ENCODE measurements around the gene TNPO2.

The TNPO2 gene

DNA sequence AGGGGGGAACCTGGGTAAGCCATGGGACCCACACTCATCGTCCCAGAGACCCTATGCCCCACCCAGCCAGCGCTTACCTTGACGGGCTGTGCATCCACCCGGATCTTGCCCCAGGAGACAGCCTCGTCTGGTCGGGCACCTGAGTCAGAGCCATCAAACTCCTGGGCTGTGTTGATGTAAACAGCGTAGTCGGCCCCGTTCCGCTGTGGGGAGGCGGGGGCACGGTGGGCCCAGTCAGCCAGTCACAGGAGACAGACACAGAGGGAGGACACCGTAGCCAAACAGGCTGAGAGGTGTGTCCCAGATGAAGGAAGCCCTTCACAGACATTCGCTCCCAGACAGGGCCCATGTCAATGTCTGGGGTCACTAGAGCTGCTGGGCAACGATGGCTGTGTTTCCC is 47.8 kb downstream of the TNPO2 start:
- no peaks in the 10 kb centered on the region for H3K4me1 ChIP-seq (ENCODE audit: control insufficient read depth, insufficient read depth, low read length)
- TF ChIP-seq FEZF1 (tag by site-specific recombination; IDR thresholded peaks at IDR 0.05) (no peak), ZNF211 (tag by site-specific recombination; IDR thresholded peaks at IDR 0.05; ENCODE audit: low read depth) (no peak), KLF16 (tag by site-specific recombination; IDR thresholded peaks at IDR 0.05) (no peak), BCL11A (tag by site-specific recombination; IDR thresholded peaks at IDR 0.05; ENCODE audit: low read depth) (no peak), ZNF561 (tag by site-specific recombination; IDR thresholded peaks at IDR 0.05; ENCODE audit: borderline replicate concordance) (no peak), ZNF530 (tag by site-specific recombination; IDR thresholded peaks at IDR 0.05; ENCODE audit: low read depth) (no peak), ZNF658 (tag by site-specific recombination; IDR thresholded peaks at IDR 0.05) (no peak), PRDM6 (tag by site-specific recombination; IDR thresholded peaks at IDR 0.05) (no peak), ZNF2 (tag by site-specific recombination; IDR thresholded peaks at IDR 0.05) (no peak), ZSCAN16 (tag by site-specific recombination; IDR thresholded peaks at IDR 0.05) (no peak), ZNF639 (tag by site-specific recombination; IDR thresholded peaks at IDR 0.05) (no peak), ZNF837 (tag by site-specific recombination; IDR thresholded peaks at IDR 0.05) (no peak), ZNF830 (tag by site-specific recombination; IDR thresholded peaks at IDR 0.05; ENCODE audit: low read depth) (no peak), ZFHX2 (tag by site-specific recombination; conservative IDR thresholded peaks at IDR 0.05) (no peak), ZNF677 (tag by site-specific recombination; IDR thresholded peaks at IDR 0.05) (no peak), ZNF670 (tag by site-specific recombination; IDR thresholded peaks at IDR 0.05; ENCODE audit: low read depth) (no peak), ZNF76 (tag by site-specific recombination; IDR thresholded peaks at IDR 0.05; ENCODE audit: borderline replicate concordance, low read depth) (no peak), ZBTB8A (tag by site-specific recombination; IDR thresholded peaks at IDR 0.05) (no peak)
- TF ChIP-seq, protein P1, sequence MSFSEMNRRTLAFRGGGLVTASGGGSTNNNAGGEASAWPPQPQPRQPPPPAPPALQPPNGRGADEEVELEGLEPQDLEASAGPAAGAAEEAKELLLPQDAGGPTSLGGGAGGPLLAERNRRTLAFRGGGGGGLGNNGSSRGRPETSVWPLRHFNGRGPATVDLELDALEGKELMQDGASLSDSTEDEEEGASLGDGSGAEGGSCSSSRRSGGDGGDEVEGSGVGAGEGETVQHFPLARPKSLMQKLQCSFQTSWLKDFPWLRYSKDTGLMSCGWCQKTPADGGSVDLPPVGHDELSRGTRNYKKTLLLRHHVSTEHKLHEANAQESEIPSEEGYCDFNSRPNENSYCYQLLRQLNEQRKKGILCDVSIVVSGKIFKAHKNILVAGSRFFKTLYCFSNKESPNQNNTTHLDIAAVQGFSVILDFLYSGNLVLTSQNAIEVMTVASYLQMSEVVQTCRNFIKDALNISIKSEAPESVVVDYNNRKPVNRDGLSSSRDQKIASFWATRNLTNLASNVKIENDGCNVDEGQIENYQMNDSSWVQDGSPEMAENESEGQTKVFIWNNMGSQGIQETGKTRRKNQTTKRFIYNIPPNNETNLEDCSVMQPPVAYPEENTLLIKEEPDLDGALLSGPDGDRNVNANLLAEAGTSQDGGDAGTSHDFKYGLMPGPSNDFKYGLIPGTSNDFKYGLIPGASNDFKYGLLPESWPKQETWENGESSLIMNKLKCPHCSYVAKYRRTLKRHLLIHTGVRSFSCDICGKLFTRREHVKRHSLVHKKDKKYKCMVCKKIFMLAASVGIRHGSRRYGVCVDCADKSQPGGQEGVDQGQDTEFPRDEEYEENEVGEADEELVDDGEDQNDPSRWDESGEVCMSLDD (tag by site-specific recombination; IDR thresholded peaks at IDR 0.05): no peak
- TF ChIP-seq, protein P2, sequence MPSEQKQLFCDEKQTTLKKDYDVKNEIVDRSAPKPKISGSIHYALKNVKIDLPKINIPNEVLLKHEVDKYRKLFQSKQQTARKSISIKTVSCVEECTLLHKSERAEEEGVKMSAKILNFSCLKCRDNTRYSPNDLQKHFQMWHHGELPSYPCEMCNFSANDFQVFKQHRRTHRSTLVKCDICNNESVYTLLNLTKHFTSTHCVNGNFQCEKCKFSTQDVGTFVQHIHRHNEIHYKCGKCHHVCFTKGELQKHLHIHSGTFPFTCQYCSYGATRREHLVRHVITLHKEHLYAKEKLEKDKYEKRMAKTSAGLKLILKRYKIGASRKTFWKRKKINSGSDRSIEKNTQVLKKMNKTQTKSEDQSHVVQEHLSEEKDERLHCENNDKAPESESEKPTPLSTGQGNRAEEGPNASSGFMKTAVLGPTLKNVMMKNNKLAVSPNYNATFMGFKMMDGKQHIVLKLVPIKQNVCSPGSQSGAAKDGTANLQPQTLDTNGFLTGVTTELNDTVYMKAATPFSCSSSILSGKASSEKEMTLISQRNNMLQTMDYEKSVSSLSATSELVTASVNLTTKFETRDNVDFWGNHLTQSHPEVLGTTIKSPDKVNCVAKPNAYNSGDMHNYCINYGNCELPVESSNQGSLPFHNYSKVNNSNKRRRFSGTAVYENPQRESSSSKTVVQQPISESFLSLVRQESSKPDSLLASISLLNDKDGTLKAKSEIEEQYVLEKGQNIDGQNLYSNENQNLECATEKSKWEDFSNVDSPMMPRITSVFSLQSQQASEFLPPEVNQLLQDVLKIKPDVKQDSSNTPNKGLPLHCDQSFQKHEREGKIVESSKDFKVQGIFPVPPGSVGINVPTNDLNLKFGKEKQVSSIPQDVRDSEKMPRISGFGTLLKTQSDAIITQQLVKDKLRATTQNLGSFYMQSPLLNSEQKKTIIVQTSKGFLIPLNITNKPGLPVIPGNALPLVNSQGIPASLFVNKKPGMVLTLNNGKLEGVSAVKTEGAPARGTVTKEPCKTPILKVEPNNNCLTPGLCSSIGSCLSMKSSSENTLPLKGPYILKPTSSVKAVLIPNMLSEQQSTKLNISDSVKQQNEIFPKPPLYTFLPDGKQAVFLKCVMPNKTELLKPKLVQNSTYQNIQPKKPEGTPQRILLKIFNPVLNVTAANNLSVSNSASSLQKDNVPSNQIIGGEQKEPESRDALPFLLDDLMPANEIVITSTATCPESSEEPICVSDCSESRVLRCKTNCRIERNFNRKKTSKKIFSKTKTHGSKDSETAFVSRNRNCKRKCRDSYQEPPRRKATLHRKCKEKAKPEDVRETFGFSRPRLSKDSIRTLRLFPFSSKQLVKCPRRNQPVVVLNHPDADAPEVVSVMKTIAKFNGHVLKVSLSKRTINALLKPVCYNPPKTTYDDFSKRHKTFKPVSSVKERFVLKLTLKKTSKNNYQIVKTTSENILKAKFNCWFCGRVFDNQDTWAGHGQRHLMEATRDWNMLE (tag by site-specific recombination; conservative IDR thresholded peaks at IDR 0.05; ENCODE audit: low read depth): no peak
- ChIA-PET CTCF (interaction anchor here (0.6 to 1.2 kb wide), 5 partner anchors 13 to 752 kb away, joined by 3 to 16 read pairs (median 3); no protein-coding TSS in a partner anchor), POLR2A (interaction anchor here (0.9 kb wide), 2 partner anchors 17 to 20 kb away, joined by 3 read pairs; partner anchors contain the start of gene FBXW9)
- H3K9me3 ChIP-seq (ENCODE audit: control insufficient read depth, insufficient read depth, low read depth, low read length): no peaks in the 10 kb centered on the region
- H3K4me3 ChIP-seq (ENCODE audit: low read depth, low read length): no peak overlapping the region
- H3K36me3 ChIP-seq (ENCODE audit: control insufficient read depth in 2 of 2, insufficient read depth in 1 of 2, low read length in 2 of 2): peaks cover 35 to 78% of the 10 kb centered on the region in 2 experiments; a peak in 2 of 3 replicates
- H3K27ac ChIP-seq (ENCODE audit: extremely low read depth, low read depth, low read length): no peak overlapping the region
